Endothelial cell of umbilical vein (primary cell): ENCODE measurements around the gene HAUS3. TPM values are rescaled to one million over a fixed set of nuclear protein-coding genes. Genes with fewer than 3 reads are reported as not detected.

Experiments used
- BruUV-seq: library from RNA; stranded (reverse); fragments of 400-500 nt; replicated peaks from 2 replicates; lab custom pipeline; 2021; lab: Mats Ljungman, UMichigan
- CTCF ChIA-PET: fragments of 300-600, 350-600 bp; sonication (Branson Sonifier 250); formaldehyde crosslinking; loops from one replicate; lab custom pipeline; 2021; ENCODE audit warnings: antibody characterized with exemption, inconsistent platforms; lab: Charles Lee
- POLR2A ChIA-PET: fragments of 300-600, 350-600 bp; sonication (Branson Sonifier 250); formaldehyde crosslinking; loops from one replicate; lab custom pipeline; 2021; ENCODE audit warnings: antibody characterized with exemption, inconsistent platforms; lab: Charles Lee
- DNase-seq: peaks from one replicate; pipeline ENCODE4 v3.0.0-alpha.2; 2011; ENCODE audit warnings: low read depth, low spot score
- FAIRE-seq: peaks from 2 replicates; lab custom pipeline; 2011; peaks lifted over from hg19 to GRCh38; lab: Jason Lieb, UNC
- H2AFZ ChIP-seq: 2 replicates; pipeline ENCODE4 v1.6.0; 2012; ENCODE audit warnings: low read depth, low read length, control low read depth, inconsistent platforms
- H3K27ac ChIP-seq: 2 replicates; pipeline ENCODE4 v1.5.1; 2011; ENCODE audit warnings: low read depth, mild to moderate bottlenecking, control low read depth, low read length, moderate library complexity; ENCODE audit not compliant: insufficient read depth
- H3K27me3 ChIP-seq, 2 experiments: 2 replicates each; pipeline versions ENCODE4 v1.6.0 to v1.6.1; 2011; ENCODE audit warnings: low read length in 2 of 2, mixed read lengths in 1 of 2; ENCODE audit not compliant: control insufficient read depth in 2 of 2, insufficient read depth in 2 of 2
- H3K36me3 ChIP-seq, 2 experiments: 2 replicates in 1 of 2; 3 replicates in 1 of 2; pipeline ENCODE4 v1.5.1; 2011; ENCODE audit warnings: low read length in 2 of 2, mild to moderate bottlenecking in 1 of 2, moderate library complexity in 1 of 2; ENCODE audit not compliant: control insufficient read depth in 2 of 2, insufficient read depth in 2 of 2; ENCODE audit errors: extremely low read depth in 1 of 2
- H3K4me1 ChIP-seq: 3 replicates; pipeline ENCODE4 v1.5.1; 2011; ENCODE audit warnings: mild to moderate bottlenecking, low read length; ENCODE audit not compliant: control insufficient read depth, insufficient read depth; ENCODE audit errors: extremely low read depth
- H3K4me2 ChIP-seq: 2 replicates; pipeline ENCODE4 v1.6.1; 2011; ENCODE audit warnings: low read length, control low read depth, mixed read lengths; ENCODE audit not compliant: insufficient read depth
- H3K4me3 ChIP-seq, 3 experiments: fragments of 200-600 bp in 1 of 3; sonication (generic), shearing (Covaris generic) in 1 of 3; replicated peaks in 1 of 3; 2 replicates each; pipeline ENCODE4 v1.5.1; 2011 to 2016; ENCODE audit warnings: control low read depth in 3 of 3, low read length in 3 of 3, mild to moderate bottlenecking in 2 of 3, inconsistent platforms in 1 of 3, low read depth in 1 of 3, moderate library complexity in 1 of 3; ENCODE audit not compliant: insufficient read depth in 1 of 3
- H3K79me2 ChIP-seq: 2 replicates; pipeline ENCODE4 v1.6.0; 2012; ENCODE audit warnings: low read length, inconsistent platforms; ENCODE audit not compliant: control insufficient read depth, insufficient read depth
- H3K9ac ChIP-seq: replicated peaks from 2 replicates; pipeline ENCODE3; 2011; ENCODE audit warnings: low read length, control low read depth; ENCODE audit not compliant: insufficient read depth; ENCODE audit errors: extremely low read depth
- H3K9me1 ChIP-seq: replicated peaks from 3 replicates; pipeline ENCODE4 v1.6.0; 2011; ENCODE audit warnings: mild to moderate bottlenecking, low read length; ENCODE audit not compliant: control insufficient read depth, insufficient read depth; ENCODE audit errors: extremely low read depth
- H3K9me3 ChIP-seq: replicated peaks from 2 replicates; pipeline ENCODE4 v1.5.1; 2012; ENCODE audit warnings: low read length, inconsistent platforms; ENCODE audit not compliant: control insufficient read depth, insufficient read depth
- H4K20me1 ChIP-seq: replicated peaks from 2 replicates; pipeline ENCODE3; 2011; ENCODE audit warnings: mild to moderate bottlenecking, low read length; ENCODE audit not compliant: control insufficient read depth, insufficient read depth; ENCODE audit errors: extremely low read depth
- FOS ChIP-seq: IDR thresholded peaks from 2 replicates; pipeline ENCODE4 v1.6.1; 2011; ENCODE audit warnings: mild to moderate bottlenecking, low read length, moderate library complexity, borderline replicate concordance; ENCODE audit not compliant: insufficient read depth
- GATA2 ChIP-seq: IDR thresholded peaks from 2 replicates; pipeline ENCODE4 v1.7.0; 2011; ENCODE audit warnings: low read depth, mild to moderate bottlenecking, moderate library complexity, mixed read lengths, low read length; ENCODE audit not compliant: insufficient read length, insufficient read depth
- JUN ChIP-seq: IDR thresholded peaks from 2 replicates; pipeline ENCODE4 v1.6.1; 2011; ENCODE audit warnings: borderline replicate concordance, low read depth; ENCODE audit not compliant: insufficient read length, insufficient read depth
- MYC ChIP-seq: IDR thresholded peaks from one replicate; pipeline ENCODE4 v1.6.1; 2011; ENCODE audit warnings: mild to moderate bottlenecking, low read depth, low read length
- POLR2A ChIP-seq: IDR thresholded peaks from 2 replicates; pipeline ENCODE4 v1.6.1; 2012; ENCODE audit warnings: low read depth, mild to moderate bottlenecking, control low read depth, low read length
- POLR2AphosphoS5 ChIP-seq: IDR thresholded peaks from 2 replicates; pipeline ENCODE4 v1.6.1; 2012; ENCODE audit warnings: low read depth, mild to moderate bottlenecking, control low read depth, low read length, moderate library complexity; ENCODE audit not compliant: insufficient read depth
- dilution Hi-C: fragments of 300-500 bp; cut with MboI; formaldehyde crosslinking; loops from one replicate; pipeline ENCODE4 v1.15.0; 2019; ENCODE audit warnings: low sequenced_read_pairs; ENCODE audit not compliant: extremely low pct_ligation_motif_present
- intact Hi-C: fragments of 100-400 bp; cut with micrococcal nuclease; formaldehyde crosslinking; loops from one replicate; pipeline ENCODE4 v1.10.0; 2022
- polyA plus RNA-seq, 4 experiments: library from polyadenylated mRNA; depleted of rRNA in 3 of 4; stranded (reverse) in 3 of 4; unstranded in 1 of 4; fragments of >200 nt; gene quantifications; 2 replicates each; pipeline versions ENCODE4 v1.2.1 to v1.2.3, GENCODE V29; 2011 to 2012; ENCODE audit warnings: missing spikeins in 1 of 4
- total RNA-seq: library from RNA; stranded (reverse); gene quantifications from 2 replicates; pipeline ENCODE4 v1.2.3, GENCODE V29; 2021
- TF ChIP-seq, protein P1 (sequence below): IDR thresholded peaks from 2 replicates; pipeline ENCODE4 v1.6.1; 2011; ENCODE audit not compliant: insufficient read depth, insufficient read length
- TF ChIP-seq, protein P2 (sequence below), 2 donors: IDR thresholded peaks; 1 replicate in 1 of 2; 2 replicates in 1 of 2; pipeline ENCODE4 v1.5.1; 2011; ENCODE audit warnings: low read length in 2 of 2, mild to moderate bottlenecking in 2 of 2, moderate library complexity in 2 of 2, control low read depth in 1 of 2, inconsistent platforms in 1 of 2, low read depth in 1 of 2; ENCODE audit not compliant: insufficient read depth in 1 of 2; ENCODE audit errors: extremely low read depth in 1 of 2

HAUS3 gene
- total and polyA plus RNA-seq, 2 donors (not counting 3 experiments of a cell fraction or from before 2014, with no cell fraction given) = 4.4 to 15.9 TPM

DNA sequence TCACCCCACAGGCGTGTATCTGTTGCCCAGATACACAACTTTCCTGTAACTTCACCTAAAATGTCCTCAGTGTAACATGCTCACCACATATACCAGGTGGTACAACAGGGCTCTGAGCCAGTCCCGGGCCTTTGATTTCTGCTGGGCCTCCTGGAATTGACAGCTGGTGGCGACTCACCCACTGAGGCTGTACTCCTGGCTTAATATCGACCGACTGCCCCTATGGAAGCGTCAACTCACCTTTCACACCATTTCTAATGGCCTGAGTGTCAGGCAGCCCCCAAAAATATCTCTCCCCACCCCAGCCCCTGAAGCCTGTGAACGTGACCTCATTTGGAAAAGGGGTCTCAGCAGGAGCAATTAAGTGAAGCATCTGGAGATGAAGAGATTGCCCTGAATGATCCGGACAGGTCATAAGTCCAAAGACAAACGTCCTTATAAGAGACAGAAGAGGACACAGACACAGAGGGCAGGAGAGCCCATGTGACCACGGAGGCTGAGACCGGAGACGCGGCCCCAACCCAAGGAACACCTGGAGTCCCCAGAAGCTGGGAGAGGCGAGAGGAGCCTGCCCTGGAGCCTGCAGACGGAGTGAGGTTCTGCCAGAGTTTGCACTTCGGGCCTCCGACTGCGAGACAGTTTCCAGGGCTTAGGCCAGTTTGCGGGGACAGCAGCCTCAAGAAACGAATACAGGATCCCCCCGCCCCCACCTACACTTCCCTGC is 32.6 kb upstream of the HAUS3 start:
- CTCF ChIA-PET = no interaction called here
- no TSS peak for BruUV-seq
- dilution Hi-C loops = no loop called here

More for the DNA sequence above, 32.6 kb upstream of the HAUS3 start:
- TF ChIP-seq POLR2A (no peak), FOS (no peak), GATA2 (no peak), MYC (no peak), JUN (no peak), POLR2AphosphoS5 (no peak)
- TF ChIP-seq, protein P1, sequence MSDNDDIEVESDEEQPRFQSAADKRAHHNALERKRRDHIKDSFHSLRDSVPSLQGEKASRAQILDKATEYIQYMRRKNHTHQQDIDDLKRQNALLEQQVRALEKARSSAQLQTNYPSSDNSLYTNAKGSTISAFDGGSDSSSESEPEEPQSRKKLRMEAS = no peak
- TF ChIP-seq, protein P2, sequence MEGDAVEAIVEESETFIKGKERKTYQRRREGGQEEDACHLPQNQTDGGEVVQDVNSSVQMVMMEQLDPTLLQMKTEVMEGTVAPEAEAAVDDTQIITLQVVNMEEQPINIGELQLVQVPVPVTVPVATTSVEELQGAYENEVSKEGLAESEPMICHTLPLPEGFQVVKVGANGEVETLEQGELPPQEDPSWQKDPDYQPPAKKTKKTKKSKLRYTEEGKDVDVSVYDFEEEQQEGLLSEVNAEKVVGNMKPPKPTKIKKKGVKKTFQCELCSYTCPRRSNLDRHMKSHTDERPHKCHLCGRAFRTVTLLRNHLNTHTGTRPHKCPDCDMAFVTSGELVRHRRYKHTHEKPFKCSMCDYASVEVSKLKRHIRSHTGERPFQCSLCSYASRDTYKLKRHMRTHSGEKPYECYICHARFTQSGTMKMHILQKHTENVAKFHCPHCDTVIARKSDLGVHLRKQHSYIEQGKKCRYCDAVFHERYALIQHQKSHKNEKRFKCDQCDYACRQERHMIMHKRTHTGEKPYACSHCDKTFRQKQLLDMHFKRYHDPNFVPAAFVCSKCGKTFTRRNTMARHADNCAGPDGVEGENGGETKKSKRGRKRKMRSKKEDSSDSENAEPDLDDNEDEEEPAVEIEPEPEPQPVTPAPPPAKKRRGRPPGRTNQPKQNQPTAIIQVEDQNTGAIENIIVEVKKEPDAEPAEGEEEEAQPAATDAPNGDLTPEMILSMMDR (IDR thresholded peaks at IDR 0.05; ENCODE audit: extremely low read depth in 1 of 2, insufficient read depth in 1 of 2, low read depth in 1 of 2, low read length in 2 of 2) = no peak
- Histone ChIP-seq H3K27ac (no peak overlapping the region), H3K4me2 (no peak overlapping the region), H3K36me3 (no peaks in the 10 kb centered on the region), H2AFZ (no peak overlapping the region), H3K4me1 (no peaks in the 10 kb centered on the region), H3K27me3 (no peaks in the 10 kb centered on the region), H3K9ac (no peak overlapping the region), H3K4me3 (no peak overlapping the region), H3K9me3 (no peaks in the 10 kb centered on the region), H3K9me1 (no peaks in the 10 kb centered on the region), H3K79me2 (no peaks in the 10 kb centered on the region), H4K20me1 (no peaks in the 10 kb centered on the region)
- intact Hi-C loops = no loop called here
- DNase-seq (no peak), FAIRE-seq (no peak)
- POLR2A ChIA-PET = no interaction called here
